ENCODE measurements around the gene ZNF593.

ZNF593 gene

GRCh38 chr1:26166719-26167281 is 2.9 kb upstream of the ZNF593 start:
- TF ChIP-seq CTCF (IDR thresholded peaks at IDR 0.05; ENCODE audit: low read depth, low read length): no peak
- no peak for DNase-seq (ENCODE audit: extremely low read depth, low read depth)

- DNase-seq (ENCODE audit: extremely low read depth, low read depth): no peak
- TF ChIP-seq CTCF (IDR thresholded peaks at IDR 0.05; ENCODE audit: low read depth, low read length): no peak
These were observed 1.1 kb upstream of the ZNF593 start, which contains the start of gene C1orf232 for GRCh38 chr1:26168410-26169197. TSS of gene C1orf232 (minus strand) at chr1:26168963. CDS start at chr1:26168499, 464 bp downstream.

- DNase-seq (ENCODE audit: extremely low read depth, low read depth): no peak
- no peak for TF ChIP-seq CTCF (IDR thresholded peaks at IDR 0.05; ENCODE audit: low read depth, low read length)
These were observed 532 bp upstream of the ZNF593 start for GRCh38 chr1:26169198-26169554.

- TF ChIP-seq CTCF (IDR thresholded peaks at IDR 0.05; ENCODE audit: low read depth, low read length): no peak
These were observed 739 bp downstream of the ZNF593 start for GRCh38 chr1:26170472-26170821.

GRCh38 chr1:26171084-26172072 is 1.7 kb downstream of the ZNF593 start, which contains the start of gene ZNF593OS:
TSS of gene ZNF593OS (minus strand) at chr1:26171832. CDS start at chr1:26171661, 171 bp downstream.
- DNase-seq (ENCODE audit: extremely low read depth, low read depth): no peak

More at GRCh38 chr1:26170472-26170821, 739 bp downstream of the ZNF593 start:
- DNase-seq (ENCODE audit: extremely low read depth, low read depth): no peak

GRCh38 chr1:26175346-26175745 is 5.6 kb downstream of the ZNF593 start:
- no peak for TF ChIP-seq CTCF (IDR thresholded peaks at IDR 0.05; ENCODE audit: low read depth, low read length)
- no peak for DNase-seq (ENCODE audit: extremely low read depth, low read depth)

More at GRCh38 chr1:26171084-26172072, 1.7 kb downstream of the ZNF593 start, which contains the start of gene ZNF593OS:
- no peak for TF ChIP-seq CTCF (IDR thresholded peaks at IDR 0.05; ENCODE audit: low read depth, low read length)

Measured in AG09319 (cell line).